ENCODE measurements around the gene NT5E. TPM values are rescaled to one million over a fixed set of nuclear protein-coding genes. Genes with fewer than 3 reads are reported as not detected.
"Not testable (repeated sequence)": the region's sequence is repeated elsewhere in the genome, so short reads cannot be mapped to it uniquely, and the experiment has no call there.

Gene NT5E
- total RNA-seq, 2 experiments from 2014 or later = 2.7 to 3.3 TPM

DNA sequence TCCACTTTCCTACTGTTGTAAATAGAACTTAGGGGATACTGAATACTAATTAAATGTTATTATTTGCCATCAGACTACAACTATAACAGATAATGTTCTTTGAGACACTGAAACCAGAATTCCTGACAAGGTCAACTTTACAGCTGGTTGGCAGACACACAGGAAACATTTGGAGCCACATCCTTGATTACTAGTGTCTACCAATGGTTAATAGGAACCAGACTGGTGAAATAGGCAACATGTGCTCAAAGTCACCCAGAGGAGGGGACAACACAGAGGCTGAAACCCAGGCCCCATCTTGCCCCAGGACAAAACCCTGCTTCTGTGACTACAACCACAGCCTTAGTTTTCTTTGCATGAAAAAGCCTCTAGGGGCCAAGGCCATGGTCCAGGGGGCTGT lies 47.8 kb upstream of the NT5E start:
- TF ChIP-seq, protein P1, sequence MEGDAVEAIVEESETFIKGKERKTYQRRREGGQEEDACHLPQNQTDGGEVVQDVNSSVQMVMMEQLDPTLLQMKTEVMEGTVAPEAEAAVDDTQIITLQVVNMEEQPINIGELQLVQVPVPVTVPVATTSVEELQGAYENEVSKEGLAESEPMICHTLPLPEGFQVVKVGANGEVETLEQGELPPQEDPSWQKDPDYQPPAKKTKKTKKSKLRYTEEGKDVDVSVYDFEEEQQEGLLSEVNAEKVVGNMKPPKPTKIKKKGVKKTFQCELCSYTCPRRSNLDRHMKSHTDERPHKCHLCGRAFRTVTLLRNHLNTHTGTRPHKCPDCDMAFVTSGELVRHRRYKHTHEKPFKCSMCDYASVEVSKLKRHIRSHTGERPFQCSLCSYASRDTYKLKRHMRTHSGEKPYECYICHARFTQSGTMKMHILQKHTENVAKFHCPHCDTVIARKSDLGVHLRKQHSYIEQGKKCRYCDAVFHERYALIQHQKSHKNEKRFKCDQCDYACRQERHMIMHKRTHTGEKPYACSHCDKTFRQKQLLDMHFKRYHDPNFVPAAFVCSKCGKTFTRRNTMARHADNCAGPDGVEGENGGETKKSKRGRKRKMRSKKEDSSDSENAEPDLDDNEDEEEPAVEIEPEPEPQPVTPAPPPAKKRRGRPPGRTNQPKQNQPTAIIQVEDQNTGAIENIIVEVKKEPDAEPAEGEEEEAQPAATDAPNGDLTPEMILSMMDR (IDR thresholded peaks at IDR 0.05) = no peak
- Mint-ChIP-seq H3K4me1 (ENCODE audit: low read depth) (peaks cover 23% of the 10 kb centered on the region), H3K9me3 (peaks cover 5% of the 10 kb centered on the region), H3K27ac (no peak overlapping the region), H3K27me3 (no peaks in the 10 kb centered on the region), H3K36me3 (ENCODE audit: low read depth) (no peaks in the 10 kb centered on the region), H3K4me3 (no peak overlapping the region)
- Histone ChIP-seq H3K4me3 (ENCODE audit: low read length) (no peak overlapping the region), H3K4me1 (ENCODE audit: insufficient read depth, low read length) (peaks cover 26% of the 10 kb centered on the region), H3K36me3 (ENCODE audit: insufficient read depth, low read length) (no peaks in the 10 kb centered on the region), H3K9me3 (ENCODE audit: control insufficient read depth in 1 of 2, insufficient read depth in 1 of 2, low read length in 2 of 2) (no peaks in the 10 kb centered on the region), H3K27me3 (ENCODE audit: control insufficient read depth in 1 of 2, insufficient read depth in 2 of 2, low read length in 2 of 2) (no peaks in the 10 kb centered on the region), H3K27ac (ENCODE audit: low read depth in 1 of 2, low read length in 2 of 2) (no peak overlapping the region)
- intact Hi-C loops (cut with DNase I, micrococcal nuclease) = no loop called here
- POLR2A ChIA-PET = interaction anchor here (0.7 kb wide), 1 partner anchor 49 kb away, joined by 3 read pairs; no protein-coding TSS in a partner anchor
- ATAC-seq (ENCODE audit: poor library complexity) (no peak), DNase-seq (no peak)
- CTCF ChIA-PET = no interaction called here

DNA sequence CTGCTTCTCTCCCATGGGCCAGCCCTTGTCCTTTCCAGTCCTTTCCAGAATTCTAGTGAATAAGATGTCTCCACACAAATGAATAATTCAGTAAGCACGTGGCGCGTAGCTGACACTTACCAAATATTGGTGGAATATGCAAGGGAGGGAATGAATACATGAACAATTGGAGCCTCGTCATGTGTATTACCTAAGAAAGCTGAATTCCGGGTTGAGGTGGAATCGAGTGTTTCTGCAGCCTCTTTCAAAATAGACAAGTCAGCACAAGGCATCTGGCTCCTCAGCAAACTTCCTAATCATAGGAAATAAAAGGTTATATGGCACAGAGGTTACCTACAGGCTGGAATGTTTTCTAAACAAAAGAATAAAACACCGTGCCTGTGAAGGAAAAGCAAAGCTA lies 47.0 kb upstream of the NT5E start:
- ATAC-seq (ENCODE audit: poor library complexity) = no peak
- POLR2A ChIA-PET = no interaction called here
- H3K9me3 ChIP-seq (ENCODE audit: control insufficient read depth in 1 of 2, insufficient read depth in 1 of 2, low read length in 2 of 2) = no peaks in the 10 kb centered on the region
- DNase-seq = no peak
- H3K27me3 ChIP-seq (ENCODE audit: control insufficient read depth in 1 of 2, insufficient read depth in 2 of 2, low read length in 2 of 2) = no peaks in the 10 kb centered on the region
- Mint-ChIP-seq H3K9me3 (no peaks in the 10 kb centered on the region), H3K27ac (no peak overlapping the region), H3K4me1 (ENCODE audit: low read depth) (peaks cover 23% of the 10 kb centered on the region), H3K27me3 (no peaks in the 10 kb centered on the region), H3K4me3 (no peak overlapping the region), H3K36me3 (ENCODE audit: low read depth) (no peaks in the 10 kb centered on the region)
- H3K27ac ChIP-seq (ENCODE audit: low read depth in 1 of 2, low read length in 2 of 2) = no peak overlapping the region
- peaks cover 26% of the 10 kb centered on the region for H3K4me1 ChIP-seq (ENCODE audit: insufficient read depth, low read length)
- intact Hi-C loops (cut with DNase I, micrococcal nuclease) = no loop called here
- CTCF ChIA-PET = no interaction called here
- TF ChIP-seq, protein P1 (IDR thresholded peaks at IDR 0.05) = no peak
- no peak overlapping the region for H3K4me3 ChIP-seq (ENCODE audit: low read length)
- no peaks in the 10 kb centered on the region for H3K36me3 ChIP-seq (ENCODE audit: insufficient read depth, low read length)

DNA sequence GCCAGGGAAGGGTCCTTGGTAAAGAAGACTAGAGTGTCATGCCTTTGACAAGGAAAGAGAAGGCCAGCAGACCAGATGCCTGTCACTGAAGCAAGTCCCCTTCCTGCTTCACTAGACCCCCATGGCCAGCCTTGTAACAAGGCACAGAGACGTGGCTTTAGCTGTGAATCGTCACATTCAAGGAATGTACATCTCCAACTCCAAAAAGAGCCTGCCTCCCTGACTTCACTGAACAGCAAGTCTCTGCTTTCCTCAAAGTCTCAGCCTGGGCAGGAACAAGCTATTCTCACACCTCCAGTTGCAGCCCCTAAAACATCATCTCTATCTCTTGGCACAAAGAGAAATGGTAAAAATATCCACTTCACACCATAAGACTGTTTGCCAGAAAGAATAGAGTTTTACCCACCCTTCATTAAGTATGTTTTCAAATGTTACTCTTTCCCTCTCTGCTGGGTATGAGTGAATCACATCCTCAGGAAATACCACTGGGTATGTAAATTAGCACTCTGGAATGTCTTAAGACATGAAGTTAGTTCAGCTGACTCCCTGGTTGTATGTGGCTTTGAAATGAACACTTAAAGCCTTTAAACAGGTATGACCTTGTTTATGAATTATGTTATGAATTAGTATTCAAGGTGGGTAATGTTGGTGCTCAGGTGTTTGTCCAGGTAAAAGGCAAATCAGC lies 46.4 kb upstream of the NT5E start:
- H3K27me3 Mint-ChIP-seq = no peaks in the 10 kb centered on the region
- intact Hi-C loops (cut with DNase I, micrococcal nuclease) = no loop called here
- DNase-seq (no peak), ATAC-seq (ENCODE audit: poor library complexity) (no peak)
- no peak overlapping the region for H3K27ac ChIP-seq (ENCODE audit: low read depth in 1 of 2, low read length in 2 of 2)
- no peak overlapping the region for H3K4me3 Mint-ChIP-seq
- H3K9me3 Mint-ChIP-seq = no peaks in the 10 kb centered on the region
- ChIA-PET POLR2A (no interaction called here), CTCF (no interaction called here)
- no peak overlapping the region for H3K27ac Mint-ChIP-seq
- no peaks in the 10 kb centered on the region for H3K9me3 ChIP-seq (ENCODE audit: control insufficient read depth in 1 of 2, insufficient read depth in 1 of 2, low read length in 2 of 2)
- H3K4me1 Mint-ChIP-seq (ENCODE audit: low read depth) = peaks cover 23% of the 10 kb centered on the region
- no peaks in the 10 kb centered on the region for H3K36me3 Mint-ChIP-seq (ENCODE audit: low read depth)
- TF ChIP-seq, protein P1 (IDR thresholded peaks at IDR 0.05) = no peak
- peaks cover 26% of the 10 kb centered on the region for H3K4me1 ChIP-seq (ENCODE audit: insufficient read depth, low read length)
- no peak overlapping the region for H3K4me3 ChIP-seq (ENCODE audit: low read length)
- no peaks in the 10 kb centered on the region for H3K27me3 ChIP-seq (ENCODE audit: control insufficient read depth in 1 of 2, insufficient read depth in 2 of 2, low read length in 2 of 2)
- no peaks in the 10 kb centered on the region for H3K36me3 ChIP-seq (ENCODE audit: insufficient read depth, low read length)

DNA sequence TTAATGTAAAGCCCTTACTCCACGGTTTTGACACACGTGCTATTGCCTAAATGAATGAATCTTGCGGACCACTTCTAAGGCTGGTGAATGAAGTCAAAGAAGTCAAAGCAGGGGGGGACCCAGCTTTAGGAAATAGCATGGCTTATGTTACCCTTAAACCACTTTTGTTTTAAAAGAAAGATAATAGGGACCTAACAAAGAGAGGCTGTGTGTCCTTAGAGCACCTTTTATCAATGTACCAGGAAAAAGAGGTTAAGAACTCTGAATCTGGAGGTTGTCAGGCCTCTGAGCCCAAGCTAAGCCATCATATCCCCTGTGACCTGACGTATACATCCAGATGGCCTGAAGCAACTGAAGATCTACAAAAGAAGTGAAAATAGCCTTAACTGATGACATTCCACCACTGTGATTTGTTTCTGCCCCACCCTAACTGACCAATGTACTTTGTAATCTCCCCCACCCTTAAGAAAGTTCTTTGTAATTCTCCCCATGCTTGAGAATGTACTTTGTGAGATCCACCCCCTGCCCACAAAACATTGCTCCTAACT lies 45.8 kb upstream of the NT5E start:
- H3K27me3 Mint-ChIP-seq; H3K36me3 Mint-ChIP-seq (ENCODE audit: low read depth); ATAC-seq (ENCODE audit: poor library complexity); H3K9me3 Mint-ChIP-seq; H3K4me3 ChIP-seq (ENCODE audit: low read length); H3K27me3 ChIP-seq (ENCODE audit: control insufficient read depth in 1 of 2, insufficient read depth in 2 of 2, low read length in 2 of 2); CTCF ChIA-PET; H3K27ac ChIP-seq (ENCODE audit: low read depth in 1 of 2, low read length in 2 of 2); H3K4me3 Mint-ChIP-seq; H3K9me3 ChIP-seq (ENCODE audit: control insufficient read depth in 1 of 2, insufficient read depth in 1 of 2, low read length in 2 of 2); H3K27ac Mint-ChIP-seq; DNase-seq; intact Hi-C loops (cut with DNase I, micrococcal nuclease); H3K36me3 ChIP-seq (ENCODE audit: insufficient read depth, low read length): not testable (repeated sequence)
- peaks cover 26% of the 10 kb centered on the region for H3K4me1 ChIP-seq (ENCODE audit: insufficient read depth, low read length)
- peaks cover 23% of the 10 kb centered on the region for H3K4me1 Mint-ChIP-seq (ENCODE audit: low read depth)
- POLR2A ChIA-PET = interaction anchor here (1.3 kb wide), 1 partner anchor 45 kb away, joined by 9 read pairs; the partner anchor contains the start of gene NT5E
